Transverse colon (tissue), 4 donors: ENCODE measurements around the gene CSGALNACT2.

ENCODE experiments used
- CTCF ChIP-seq, 5 experiments: fragments of 200-600 bp in 3 of 5; fragments of 450-650 bp in 2 of 5; sonication (generic) in 3 of 5; IDR thresholded peaks; 1 replicate in 2 of 5; 2 replicates in 3 of 5; pipeline ENCODE4 v1.5.1; 2016 to 2017; ENCODE audit warnings: antibody characterized with exemption in 5 of 5, inconsistent platforms in 3 of 5, mild to moderate bottlenecking in 2 of 5, moderate library complexity in 1 of 5
- POLR2A ChIP-seq: fragments of 450-650 bp; IDR thresholded peaks from one replicate; pipeline ENCODE4 v1.6.1; 2016; ENCODE audit warnings: antibody characterized with exemption, mild to moderate bottlenecking, moderate library complexity
- POLR2AphosphoS5 ChIP-seq, 3 donors: sonication (generic); formaldehyde crosslinking; IDR thresholded peaks; one replicate each; pipeline ENCODE4 v1.6.1; 2016; ENCODE audit warnings: antibody characterized with exemption in 3 of 3

- TF ChIP-seq POLR2A: no peak
- no peak for TF ChIP-seq CTCF (IDR thresholded peaks at IDR 0.05)
- no peak for TF ChIP-seq POLR2AphosphoS5 (IDR thresholded peaks at IDR 0.05)
Measured at GRCh38 chr10:43117777-43118583, 20.3 kb upstream of the CSGALNACT2 start.
